ENCODE results near the gene GPALPP1.

GPALPP1 gene

GRCh38 chr13:45074721-45075120 lies 85.4 kb downstream of the GPALPP1 start:
- no peak for DNase-seq (ENCODE audit: low read depth)
- H3K4me3 ChIP-seq (ENCODE audit: low read depth, low read length) = no peak overlapping the region
- TF ChIP-seq, protein P1, sequence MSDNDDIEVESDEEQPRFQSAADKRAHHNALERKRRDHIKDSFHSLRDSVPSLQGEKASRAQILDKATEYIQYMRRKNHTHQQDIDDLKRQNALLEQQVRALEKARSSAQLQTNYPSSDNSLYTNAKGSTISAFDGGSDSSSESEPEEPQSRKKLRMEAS (IDR thresholded peaks at IDR 0.05; ENCODE audit: low read depth, low read length) = no peak
- TF ChIP-seq, protein P2, sequence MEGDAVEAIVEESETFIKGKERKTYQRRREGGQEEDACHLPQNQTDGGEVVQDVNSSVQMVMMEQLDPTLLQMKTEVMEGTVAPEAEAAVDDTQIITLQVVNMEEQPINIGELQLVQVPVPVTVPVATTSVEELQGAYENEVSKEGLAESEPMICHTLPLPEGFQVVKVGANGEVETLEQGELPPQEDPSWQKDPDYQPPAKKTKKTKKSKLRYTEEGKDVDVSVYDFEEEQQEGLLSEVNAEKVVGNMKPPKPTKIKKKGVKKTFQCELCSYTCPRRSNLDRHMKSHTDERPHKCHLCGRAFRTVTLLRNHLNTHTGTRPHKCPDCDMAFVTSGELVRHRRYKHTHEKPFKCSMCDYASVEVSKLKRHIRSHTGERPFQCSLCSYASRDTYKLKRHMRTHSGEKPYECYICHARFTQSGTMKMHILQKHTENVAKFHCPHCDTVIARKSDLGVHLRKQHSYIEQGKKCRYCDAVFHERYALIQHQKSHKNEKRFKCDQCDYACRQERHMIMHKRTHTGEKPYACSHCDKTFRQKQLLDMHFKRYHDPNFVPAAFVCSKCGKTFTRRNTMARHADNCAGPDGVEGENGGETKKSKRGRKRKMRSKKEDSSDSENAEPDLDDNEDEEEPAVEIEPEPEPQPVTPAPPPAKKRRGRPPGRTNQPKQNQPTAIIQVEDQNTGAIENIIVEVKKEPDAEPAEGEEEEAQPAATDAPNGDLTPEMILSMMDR (IDR thresholded peaks at IDR 0.05; ENCODE audit: low read depth, low read length) = no peak
- TF ChIP-seq POLR2A (IDR thresholded peaks at IDR 0.05; ENCODE audit: extremely low read depth, insufficient read length) (no peak), MYC (IDR thresholded peaks at IDR 0.05; ENCODE audit: low read depth, low read length) (no peak)

GRCh38 chr13:45078003-45078402 lies 88.7 kb downstream of the GPALPP1 start:
- no peak for DNase-seq (ENCODE audit: low read depth)
- no peak overlapping the region for H3K4me3 ChIP-seq (ENCODE audit: low read depth, low read length)
- TF ChIP-seq, protein P1 (IDR thresholded peaks at IDR 0.05; ENCODE audit: low read depth, low read length) = no peak
- no peak for TF ChIP-seq POLR2A (IDR thresholded peaks at IDR 0.05; ENCODE audit: extremely low read depth, insufficient read length)
- no peak for TF ChIP-seq MYC (IDR thresholded peaks at IDR 0.05; ENCODE audit: low read depth, low read length)
- TF ChIP-seq, protein P2 (IDR thresholded peaks at IDR 0.05; ENCODE audit: low read depth, low read length) = no peak

All from NB4 (cell line).